ENCODE results near the gene MTMR1.

The MTMR1 gene

GRCh38 chrX:150765237-150765636 lies 72.0 kb downstream of the MTMR1 start:
- no peak for TF ChIP-seq CTCF (IDR thresholded peaks at IDR 0.05)

GRCh38 chrX:150765782-150766350 lies 72.7 kb downstream of the MTMR1 start:
- no peak for TF ChIP-seq CTCF (IDR thresholded peaks at IDR 0.05)

- no peak for TF ChIP-seq CTCF (IDR thresholded peaks at IDR 0.05)
Measured at GRCh38 chrX:150766351-150767044, 73.3 kb downstream of the MTMR1 start.

- TF ChIP-seq CTCF (IDR thresholded peaks at IDR 0.05): no peak
Measured at GRCh38 chrX:150767045-150767395, 73.8 kb downstream of the MTMR1 start.

- no peak for TF ChIP-seq CTCF (IDR thresholded peaks at IDR 0.05)
Measured at GRCh38 chrX:150767475-150768131, 74.4 kb downstream of the MTMR1 start.

- no peak for TF ChIP-seq CTCF (IDR thresholded peaks at IDR 0.05)
Measured at GRCh38 chrX:150768132-150768485, 74.9 kb downstream of the MTMR1 start.

- no peak for TF ChIP-seq CTCF (IDR thresholded peaks at IDR 0.05)
Measured at GRCh38 chrX:150768580-150769190, 75.5 kb downstream of the MTMR1 start.
